Prostate gland (tissue), 2 donors: Measurements from ENCODE around the gene ZNF429. TPM values are rescaled to one million over a fixed set of nuclear protein-coding genes. Genes with fewer than 3 reads are reported as not detected.

Experiments used
- DNase-seq: peaks from one replicate; pipeline ENCODE4 v3.0.0-alpha.2; 2019; ENCODE audit warnings: low spot score
- H3K27ac ChIP-seq, 2 donors: fragments of 200-600 bp; sonication (generic); 2 replicates each; pipeline ENCODE4 v1.5.1; 2017 to 2019
- H3K27me3 ChIP-seq: fragments of 200-600 bp; sonication (generic); replicated peaks from 2 replicates; pipeline ENCODE4 v1.5.1; 2019; ENCODE audit not compliant: insufficient read depth
- H3K36me3 ChIP-seq, 2 donors: fragments of 200-600 bp; sonication (generic); 1 replicate in 1 of 2; 2 replicates in 1 of 2; pipeline versions ENCODE4 v1.5.1 to v1.8.1; 2017 to 2019
- H3K4me1 ChIP-seq: fragments of 200-600 bp; sonication (generic); replicated peaks from 2 replicates; pipeline ENCODE4 v1.5.1; 2019
- H3K4me3 ChIP-seq, 2 donors: fragments of 200-600 bp; sonication (generic); 2 replicates each; pipeline ENCODE4 v1.5.1; 2017 to 2019
- H3K9me3 ChIP-seq: fragments of 200-600 bp; sonication (generic); 2 replicates; pipeline ENCODE4 v1.5.1; 2017
- POLR2A ChIP-seq: fragments of 450-650 bp; IDR thresholded peaks from one replicate; pipeline ENCODE4 v1.6.1; 2016; ENCODE audit warnings: antibody characterized with exemption, mild to moderate bottlenecking
- POLR2AphosphoS5 ChIP-seq: sonication (generic); formaldehyde crosslinking; IDR thresholded peaks from one replicate; pipeline ENCODE4 v1.6.1; 2017; ENCODE audit warnings: antibody characterized with exemption
- WGBS: methylation state at CpG from one replicate; pipeline ENCODE4 v1.1.5; 2018; 5-methylcytosine and 5-hydroxymethylcytosine counted together
- intact Hi-C: fragments of 100-400 bp; cut with DNase I; formaldehyde crosslinking; loops from one replicate; pipeline ENCODE4 v1.14.2; 2022
- total RNA-seq, 2 donors: library from RNA; depleted of rRNA; stranded (reverse); fragments of >200 nt; gene quantifications; one replicate each; pipeline ENCODE4 v1.1.0, GENCODE V29; 2016
- TF ChIP-seq, protein P1 (sequence below), 4 experiments: fragments of 200-600 bp in 2 of 4; fragments of 450-650 bp in 2 of 4; sonication (generic) in 2 of 4; IDR thresholded peaks; 1 replicate in 3 of 4; 2 replicates in 1 of 4; pipeline ENCODE4 v1.5.1; 2016 to 2019; ENCODE audit warnings: antibody characterized with exemption in 4 of 4, mild to moderate bottlenecking in 2 of 4, moderate library complexity in 2 of 4

ZNF429 gene
- total RNA-seq, 2 donors from 2014 or later: 22.7 TPM

DNA sequence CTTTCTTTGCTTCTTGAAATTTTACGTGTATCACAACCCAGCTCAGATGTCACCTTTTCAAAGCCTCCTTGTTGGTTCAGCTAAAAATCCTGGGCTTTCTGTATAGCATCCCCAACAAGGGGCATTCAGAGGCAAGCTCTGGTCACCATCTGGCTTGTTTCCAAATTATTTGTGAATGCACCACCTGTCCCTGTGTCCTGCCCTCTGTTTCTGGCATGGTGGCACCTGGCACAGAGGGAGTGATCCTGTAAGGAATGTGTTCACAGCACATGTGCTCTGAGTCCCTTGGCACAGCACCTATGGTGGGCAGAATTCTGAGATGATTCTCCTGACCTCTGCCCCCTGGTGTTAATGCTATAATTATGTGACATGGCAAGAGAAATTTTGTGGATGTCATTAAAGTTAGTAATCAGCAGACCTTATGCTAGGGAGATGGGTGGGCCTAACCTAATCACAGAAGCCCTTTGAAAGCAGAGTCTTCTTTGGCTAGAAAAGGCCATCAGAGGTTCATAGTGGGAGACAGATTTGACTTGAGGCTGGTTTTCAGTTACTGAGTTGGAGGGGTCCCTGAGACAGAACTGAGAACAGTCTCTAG lies 76.3 kb downstream of the ZNF429 start:
- WGBS: 71% methylated on average over 1 of the region's 1 CpG
- H3K4me3 ChIP-seq: no peak overlapping the region
- H3K27me3 ChIP-seq: no peaks in the 10 kb centered on the region
- no peaks in the 10 kb centered on the region for H3K9me3 ChIP-seq
- no peak for TF ChIP-seq POLR2A
- TF ChIP-seq POLR2AphosphoS5: no peak
- TF ChIP-seq, protein P1, sequence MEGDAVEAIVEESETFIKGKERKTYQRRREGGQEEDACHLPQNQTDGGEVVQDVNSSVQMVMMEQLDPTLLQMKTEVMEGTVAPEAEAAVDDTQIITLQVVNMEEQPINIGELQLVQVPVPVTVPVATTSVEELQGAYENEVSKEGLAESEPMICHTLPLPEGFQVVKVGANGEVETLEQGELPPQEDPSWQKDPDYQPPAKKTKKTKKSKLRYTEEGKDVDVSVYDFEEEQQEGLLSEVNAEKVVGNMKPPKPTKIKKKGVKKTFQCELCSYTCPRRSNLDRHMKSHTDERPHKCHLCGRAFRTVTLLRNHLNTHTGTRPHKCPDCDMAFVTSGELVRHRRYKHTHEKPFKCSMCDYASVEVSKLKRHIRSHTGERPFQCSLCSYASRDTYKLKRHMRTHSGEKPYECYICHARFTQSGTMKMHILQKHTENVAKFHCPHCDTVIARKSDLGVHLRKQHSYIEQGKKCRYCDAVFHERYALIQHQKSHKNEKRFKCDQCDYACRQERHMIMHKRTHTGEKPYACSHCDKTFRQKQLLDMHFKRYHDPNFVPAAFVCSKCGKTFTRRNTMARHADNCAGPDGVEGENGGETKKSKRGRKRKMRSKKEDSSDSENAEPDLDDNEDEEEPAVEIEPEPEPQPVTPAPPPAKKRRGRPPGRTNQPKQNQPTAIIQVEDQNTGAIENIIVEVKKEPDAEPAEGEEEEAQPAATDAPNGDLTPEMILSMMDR (IDR thresholded peaks at IDR 0.05): no peak
- no peaks in the 10 kb centered on the region for H3K4me1 ChIP-seq
- H3K27ac ChIP-seq: no peak overlapping the region
- no peaks in the 10 kb centered on the region for H3K36me3 ChIP-seq
- intact Hi-C loops: no loop called here
- DNase-seq: no peak

DNA sequence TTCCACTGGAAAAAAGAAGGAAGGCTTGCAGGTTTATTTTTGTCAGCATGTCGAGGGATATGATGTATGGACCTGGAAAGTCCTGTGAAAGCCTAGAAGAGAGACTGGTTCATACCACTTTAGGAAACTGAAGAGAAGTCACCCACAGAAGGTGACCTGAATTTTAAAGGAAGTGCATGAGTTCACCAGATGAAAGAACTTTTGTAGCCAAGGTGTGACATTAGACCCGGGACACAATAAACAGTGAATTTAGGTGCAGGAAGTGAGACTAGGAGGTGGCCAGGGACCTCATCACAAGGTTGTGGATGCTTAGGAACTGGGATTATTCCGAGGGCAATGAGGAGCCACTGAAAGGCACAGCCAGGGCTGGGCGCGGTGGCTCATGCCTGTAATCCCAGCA lies 79.1 kb downstream of the ZNF429 start:
- no peak for DNase-seq
- Histone ChIP-seq H3K27ac (no peak overlapping the region), H3K36me3 (no peaks in the 10 kb centered on the region), H3K4me3 (no peak overlapping the region), H3K4me1 (no peaks in the 10 kb centered on the region), H3K27me3 (no peaks in the 10 kb centered on the region), H3K9me3 (no peaks in the 10 kb centered on the region)
- TF ChIP-seq, protein P1 (IDR thresholded peaks at IDR 0.05): no peak
- no peak for TF ChIP-seq POLR2A
- TF ChIP-seq POLR2AphosphoS5: no peak
- WGBS: 84% methylated on average over 5 of the region's 5 CpGs
- intact Hi-C loops: no loop called here

GRCh38 chr19:21585281-21585890 lies 80.0 kb downstream of the ZNF429 start:
- intact Hi-C loops: no loop called here
- TF ChIP-seq POLR2A: no peak
- H3K36me3 ChIP-seq: no peaks in the 10 kb centered on the region
- H3K4me1 ChIP-seq: no peaks in the 10 kb centered on the region
- DNase-seq: no peak
- no peak overlapping the region for H3K27ac ChIP-seq
- 81% methylated on average over 12 of the region's 12 CpGs for WGBS
- H3K27me3 ChIP-seq: no peaks in the 10 kb centered on the region
- no peaks in the 10 kb centered on the region for H3K9me3 ChIP-seq
- H3K4me3 ChIP-seq: no peak overlapping the region

- peak; percentile 13 for DNase-seq
- no peaks in the 10 kb centered on the region for H3K36me3 ChIP-seq
- WGBS: 1% methylated on average over 72 of the region's 72 CpGs
- no peaks in the 10 kb centered on the region for H3K27me3 ChIP-seq
- H3K4me3 ChIP-seq: peak overlapping the region; percentile 45 to 61
- TF ChIP-seq, protein P1 (IDR thresholded peaks at IDR 0.05): no peak
- TF ChIP-seq POLR2A: no peak
- no peak for TF ChIP-seq POLR2AphosphoS5
- H3K4me1 ChIP-seq: no peaks in the 10 kb centered on the region
- H3K9me3 ChIP-seq: no peaks in the 10 kb centered on the region
- intact Hi-C loops: no loop called here
- peak overlapping the region; percentile 68 to 71 for H3K27ac ChIP-seq
Observed at GRCh38 chr19:21586311-21587116, 81.1 kb downstream of the ZNF429 start.

GRCh38 chr19:21587117-21587461 lies 81.7 kb downstream of the ZNF429 start:
- TF ChIP-seq POLR2A (no peak), POLR2AphosphoS5 (no peak)
- TF ChIP-seq, protein P1 (IDR thresholded peaks at IDR 0.05): no peak

More at GRCh38 chr19:21587117-21587461, 81.7 kb downstream of the ZNF429 start:
- peak overlapping the region; percentile 68 to 71 for H3K27ac ChIP-seq
- no peaks in the 10 kb centered on the region for H3K27me3 ChIP-seq
- intact Hi-C loops: no loop called here
- no peak for DNase-seq
- H3K4me1 ChIP-seq: no peaks in the 10 kb centered on the region
- H3K4me3 ChIP-seq: peak overlapping the region; percentile 45 to 61
- no peaks in the 10 kb centered on the region for H3K9me3 ChIP-seq
- WGBS: 8% methylated on average over 11 of the region's 12 CpGs
- H3K36me3 ChIP-seq: no peaks in the 10 kb centered on the region
